GM23338 (cell line): ENCODE data around the gene WDR62.

Experiments
- CREB1 ChIP-seq: fragments of 250-450 bp; sonication (Bioruptor Pico); IDR thresholded peaks from 2 replicates; pipeline ENCODE4 v1.5.0; 2020; ENCODE audit warnings: low read depth, mild to moderate bottlenecking, moderate library complexity
- EZH2 ChIP-seq: fragments of 200-600 bp; sonication (generic); IDR thresholded peaks from one replicate; pipeline ENCODE4 v1.8.0; 2017; ENCODE audit warnings: antibody characterized with exemption, mild to moderate bottlenecking, low read depth; ENCODE audit not compliant: unreplicated experiment
- EZH2phosphoT487 ChIP-seq: fragments of 200-600 bp; sonication (generic); IDR thresholded peaks from one replicate; pipeline ENCODE4 v1.8.1; 2018; ENCODE audit warnings: antibody characterized with exemption; ENCODE audit not compliant: unreplicated experiment
- JUNB ChIP-seq: IDR thresholded peaks from one replicate; pipeline ENCODE4 v1.6.1; 2016; ENCODE audit warnings: antibody characterized with exemption; ENCODE audit not compliant: unreplicated experiment
- NANOG ChIP-seq: IDR thresholded peaks from 2 replicates; pipeline ENCODE4 v1.6.1; 2016; ENCODE audit warnings: antibody characterized with exemption, borderline replicate concordance
- POLR2AphosphoS5 ChIP-seq: IDR thresholded peaks from 2 replicates; pipeline ENCODE4 v1.6.1; 2016; ENCODE audit warnings: antibody characterized with exemption, low read depth
- REST ChIP-seq: IDR thresholded peaks from one replicate; pipeline ENCODE4 v1.6.1; 2018; ENCODE audit warnings: antibody characterized with exemption; ENCODE audit not compliant: unreplicated experiment
- STAT1 ChIP-seq: IDR thresholded peaks from one replicate; pipeline ENCODE4 v1.6.1; 2016; ENCODE audit warnings: antibody characterized with exemption; ENCODE audit not compliant: unreplicated experiment
- ZNF114 ChIP-seq: fragments of 250-450 bp; sonication (Bioruptor Pico); IDR thresholded peaks from 2 replicates; pipeline ENCODE4 v1.5.0; 2020; ENCODE audit warnings: mild to moderate bottlenecking, moderate library complexity
- ZNF331 ChIP-seq: fragments of 250-450 bp; sonication (Bioruptor Pico); IDR thresholded peaks from 2 replicates; pipeline ENCODE4 v1.5.0; 2020; ENCODE audit warnings: low read depth, mild to moderate bottlenecking, moderate library complexity
- ZNF462 ChIP-seq: fragments of 250-450 bp; sonication (Bioruptor Pico); IDR thresholded peaks from 2 replicates; pipeline ENCODE4 v1.5.0; 2020; ENCODE audit warnings: mild to moderate bottlenecking, moderate library complexity
- TF ChIP-seq, protein P1 (sequence below), 2 experiments: fragments of 200-600 bp in 1 of 2; sonication (generic) in 1 of 2; conservative IDR thresholded peaks; 2 replicates each; pipeline versions ENCODE4 v1.5.1 to v1.6.1; 2016 to 2017; ENCODE audit warnings: antibody characterized with exemption in 2 of 2, low read depth in 2 of 2, mild to moderate bottlenecking in 2 of 2, moderate library complexity in 1 of 2
- TF ChIP-seq, protein P2 (sequence below): IDR thresholded peaks from 2 replicates; pipeline ENCODE4 v1.6.1; 2016; ENCODE audit warnings: antibody characterized with exemption

DNA sequence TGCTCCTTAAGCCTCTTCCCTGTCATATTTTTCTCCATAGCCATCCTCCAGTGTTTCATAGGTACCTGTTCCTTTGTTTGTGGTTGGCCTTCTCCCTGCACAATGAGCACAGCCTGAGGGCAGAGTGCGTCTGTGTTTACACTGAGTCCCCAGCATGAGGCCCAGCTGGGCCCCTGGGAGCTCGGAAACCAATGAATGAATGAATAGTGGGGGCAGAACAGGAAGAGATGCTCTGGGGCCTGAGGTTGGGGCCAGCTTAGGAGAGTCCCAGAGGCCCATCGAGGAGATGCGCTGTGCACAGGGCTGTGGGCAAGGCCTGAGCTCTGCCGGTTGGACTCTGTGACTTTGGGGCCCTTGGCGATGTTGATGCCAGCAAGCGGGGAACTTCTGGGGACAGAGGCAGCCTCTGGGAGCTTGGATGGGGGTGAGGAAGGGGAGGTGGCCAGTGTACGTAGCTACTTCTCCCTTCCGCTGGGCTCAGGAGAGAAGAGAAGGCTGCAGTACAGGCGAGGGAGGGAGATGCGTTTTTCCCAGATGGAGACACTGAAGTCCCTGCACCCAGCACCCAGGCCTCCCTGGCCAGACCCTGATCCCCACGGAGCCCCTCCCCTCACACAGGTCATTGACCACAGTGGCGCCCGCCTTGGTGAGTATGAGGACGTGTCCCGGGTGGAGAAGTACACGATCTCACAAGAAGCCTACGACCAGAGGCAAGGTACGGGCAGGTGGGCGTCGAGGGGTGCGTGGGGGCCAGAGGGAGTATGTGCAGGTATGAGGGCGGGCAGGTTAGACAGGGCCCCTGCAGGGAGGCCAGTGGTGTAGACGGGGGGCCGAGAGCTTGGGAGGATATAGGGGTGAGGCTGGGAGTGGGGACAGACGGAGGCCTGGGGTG is 65.6 kb downstream of the WDR62 start:
- TF ChIP-seq, protein P1, sequence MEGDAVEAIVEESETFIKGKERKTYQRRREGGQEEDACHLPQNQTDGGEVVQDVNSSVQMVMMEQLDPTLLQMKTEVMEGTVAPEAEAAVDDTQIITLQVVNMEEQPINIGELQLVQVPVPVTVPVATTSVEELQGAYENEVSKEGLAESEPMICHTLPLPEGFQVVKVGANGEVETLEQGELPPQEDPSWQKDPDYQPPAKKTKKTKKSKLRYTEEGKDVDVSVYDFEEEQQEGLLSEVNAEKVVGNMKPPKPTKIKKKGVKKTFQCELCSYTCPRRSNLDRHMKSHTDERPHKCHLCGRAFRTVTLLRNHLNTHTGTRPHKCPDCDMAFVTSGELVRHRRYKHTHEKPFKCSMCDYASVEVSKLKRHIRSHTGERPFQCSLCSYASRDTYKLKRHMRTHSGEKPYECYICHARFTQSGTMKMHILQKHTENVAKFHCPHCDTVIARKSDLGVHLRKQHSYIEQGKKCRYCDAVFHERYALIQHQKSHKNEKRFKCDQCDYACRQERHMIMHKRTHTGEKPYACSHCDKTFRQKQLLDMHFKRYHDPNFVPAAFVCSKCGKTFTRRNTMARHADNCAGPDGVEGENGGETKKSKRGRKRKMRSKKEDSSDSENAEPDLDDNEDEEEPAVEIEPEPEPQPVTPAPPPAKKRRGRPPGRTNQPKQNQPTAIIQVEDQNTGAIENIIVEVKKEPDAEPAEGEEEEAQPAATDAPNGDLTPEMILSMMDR (conservative IDR thresholded peaks at IDR 0.05; ENCODE audit: low read depth in 2 of 2) = no peak
- TF ChIP-seq POLR2AphosphoS5 (no peak), EZH2 (no peak), ZNF114 (CRISPR knock-in tag) (no peak), JUNB (no peak), CREB1 (CRISPR knock-in tag) (no peak), EZH2phosphoT487 (no peak), STAT1 (no peak), ZNF462 (CRISPR knock-in tag) (no peak), ZNF331 (no peak), REST (no peak), NANOG (no peak)
- TF ChIP-seq, protein P2, sequence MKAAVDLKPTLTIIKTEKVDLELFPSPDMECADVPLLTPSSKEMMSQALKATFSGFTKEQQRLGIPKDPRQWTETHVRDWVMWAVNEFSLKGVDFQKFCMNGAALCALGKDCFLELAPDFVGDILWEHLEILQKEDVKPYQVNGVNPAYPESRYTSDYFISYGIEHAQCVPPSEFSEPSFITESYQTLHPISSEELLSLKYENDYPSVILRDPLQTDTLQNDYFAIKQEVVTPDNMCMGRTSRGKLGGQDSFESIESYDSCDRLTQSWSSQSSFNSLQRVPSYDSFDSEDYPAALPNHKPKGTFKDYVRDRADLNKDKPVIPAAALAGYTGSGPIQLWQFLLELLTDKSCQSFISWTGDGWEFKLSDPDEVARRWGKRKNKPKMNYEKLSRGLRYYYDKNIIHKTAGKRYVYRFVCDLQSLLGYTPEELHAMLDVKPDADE = no peak
